CD4-positive, alpha-beta T cell treated with Interleukin-4 for 4 hours (primary cell): ENCODE measurements around the gene KRTAP19-3.
"Not testable (repeated sequence)": the region's sequence is repeated elsewhere in the genome, so short reads cannot be mapped to it uniquely, and the experiment has no call there.

ENCODE experiments used
- DNase-seq: peaks from one replicate; pipeline ENCODE4 v3.0.0-alpha.2; 2020

Gene KRTAP19-3

GRCh38 chr21:30491963-30492428 is at the start of gene KRTAP19-3:
KRTAP19-3 (minus strand) TSS chr21:30492013; CDS start chr21:30491957, 56 bp downstream.
- no peak for DNase-seq

- DNase-seq: no peak
Observed at GRCh38 chr21:30518876-30519275, 27.1 kb upstream of the KRTAP19-3 start.

- no peak for DNase-seq
Observed at GRCh38 chr21:30515681-30516080, 23.9 kb upstream of the KRTAP19-3 start.

GRCh38 chr21:30505621-30506205 is 13.9 kb upstream of the KRTAP19-3 start:
- DNase-seq: not testable (repeated sequence)

- DNase-seq: no peak
Observed at GRCh38 chr21:30502041-30502440, 10.2 kb upstream of the KRTAP19-3 start, which contains the start of gene KRTAP19-5. KRTAP19-5 (minus strand) TSS chr21:30502141; CDS start chr21:30502090, 51 bp downstream.

DNA sequence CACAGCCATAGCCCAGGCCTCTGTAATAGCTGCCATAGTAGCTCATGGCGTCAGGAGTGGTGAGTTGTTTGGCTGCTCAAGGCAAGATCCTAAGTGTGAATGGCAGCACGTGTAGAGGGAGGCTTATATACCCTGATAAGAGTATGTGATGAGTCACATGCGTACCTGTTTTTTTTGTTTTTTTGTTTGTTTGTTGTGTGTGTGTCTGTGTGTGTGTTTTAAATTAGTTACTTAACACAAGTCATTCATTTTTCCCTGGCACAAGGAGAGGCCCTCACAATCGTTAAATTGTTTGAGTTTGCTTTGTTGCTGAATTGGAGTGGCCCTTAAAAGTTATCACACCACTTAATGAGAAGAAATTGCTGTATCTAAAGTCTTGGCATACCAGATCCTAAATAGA is 5.3 kb upstream of the KRTAP19-3 start, which contains the start of gene KRTAP19-4:
KRTAP19-4 (minus strand) TSS at position 101 of the 400 bp plus-strand sequence; CDS start at position 46, 55 bp downstream.
- DNase-seq: no peak

DNA sequence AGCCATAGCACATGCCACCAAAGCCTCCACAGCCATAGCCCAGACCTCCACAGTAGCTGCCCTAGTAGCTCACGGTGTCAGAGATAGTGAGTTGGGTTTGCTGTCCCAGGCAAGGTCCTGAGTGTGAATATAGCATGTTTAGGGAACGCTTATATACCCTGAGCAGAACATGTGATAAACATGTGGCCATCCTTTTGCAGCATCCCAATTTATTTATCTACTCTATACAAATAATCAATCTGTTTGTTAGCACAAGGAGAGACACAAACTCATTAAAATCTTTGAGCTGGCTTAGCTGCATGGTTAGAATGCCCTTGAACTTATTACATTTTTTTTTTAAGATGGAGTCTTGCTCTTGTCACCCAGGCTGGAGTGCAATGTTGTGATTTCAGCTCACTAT is 4.5 kb downstream of the KRTAP19-3 start, which contains the start of gene KRTAP19-2:
KRTAP19-2 (minus strand) TSS at position 101 of the 400 bp plus-strand sequence; CDS start at position 13, 88 bp downstream.
- DNase-seq: no peak

DNA sequence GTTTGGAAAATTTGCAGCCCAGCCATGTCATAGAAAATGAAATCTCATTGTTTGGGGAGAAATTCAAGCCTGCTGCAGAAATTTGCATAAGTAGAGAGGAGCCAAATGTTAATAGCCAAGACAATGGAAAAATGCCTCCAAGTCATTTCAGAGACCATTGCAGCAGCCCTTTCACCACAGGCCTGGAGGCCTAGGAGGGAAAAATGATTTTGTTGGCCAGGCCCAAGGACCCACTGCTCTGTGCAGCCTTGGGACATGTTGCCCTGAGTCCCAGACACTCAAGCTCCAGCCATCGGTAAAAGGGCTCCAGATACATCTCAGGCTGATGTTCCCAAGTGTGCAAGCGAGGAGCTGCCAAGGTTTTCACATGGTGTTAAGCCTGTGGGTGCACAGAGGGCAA is 5.6 kb downstream of the KRTAP19-3 start:
- no peak for DNase-seq

- DNase-seq: no peak
Observed at GRCh38 chr21:30482130-30482529, 9.7 kb downstream of the KRTAP19-3 start.

DNA sequence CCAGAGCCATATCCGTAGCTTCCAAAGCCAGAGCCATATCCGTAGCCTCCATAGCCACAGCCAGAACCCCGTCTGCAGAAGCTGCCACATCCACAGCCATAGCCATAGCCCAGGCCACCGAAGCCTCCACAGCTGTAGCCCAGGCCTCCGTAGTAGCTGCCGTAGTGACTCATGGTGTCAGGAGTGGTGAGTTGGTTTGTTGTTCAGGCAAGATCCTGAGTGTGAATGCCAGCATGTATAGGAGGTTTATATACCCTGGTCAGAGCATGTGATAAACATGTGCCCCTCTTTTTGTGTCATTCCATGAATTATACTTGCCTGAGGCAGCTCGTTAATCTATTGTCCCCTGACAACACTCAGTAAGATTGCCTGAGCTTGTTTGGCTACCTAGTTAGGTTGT is 11.7 kb downstream of the KRTAP19-3 start, which contains the start of gene KRTAP19-1:
KRTAP19-1 (minus strand) TSS at position 223 of the 400 bp plus-strand sequence; CDS start at position 173, 50 bp downstream.
- DNase-seq: no peak

DNA sequence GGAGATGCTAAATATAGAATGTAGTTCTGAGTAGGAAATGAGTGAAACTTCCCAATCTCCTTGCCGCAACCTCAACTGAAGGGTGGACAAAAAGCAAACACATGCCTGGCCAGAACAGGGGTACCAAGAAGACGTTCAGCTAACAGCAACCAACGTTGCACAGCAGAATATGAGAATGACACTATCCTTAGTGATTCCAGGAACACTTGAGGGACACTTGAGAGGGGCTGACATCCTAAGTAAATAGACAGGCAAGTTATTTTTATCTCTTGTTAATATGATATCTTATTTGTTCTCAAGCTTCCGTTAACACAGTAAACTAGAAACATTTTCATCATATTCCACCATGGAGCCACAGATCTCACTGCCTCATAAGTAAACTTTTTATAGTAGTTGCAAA is 12.6 kb downstream of the KRTAP19-3 start:
- no peak for DNase-seq

GRCh38 chr21:30478004-30478403 is 13.8 kb downstream of the KRTAP19-3 start:
- DNase-seq: no peak

DNA sequence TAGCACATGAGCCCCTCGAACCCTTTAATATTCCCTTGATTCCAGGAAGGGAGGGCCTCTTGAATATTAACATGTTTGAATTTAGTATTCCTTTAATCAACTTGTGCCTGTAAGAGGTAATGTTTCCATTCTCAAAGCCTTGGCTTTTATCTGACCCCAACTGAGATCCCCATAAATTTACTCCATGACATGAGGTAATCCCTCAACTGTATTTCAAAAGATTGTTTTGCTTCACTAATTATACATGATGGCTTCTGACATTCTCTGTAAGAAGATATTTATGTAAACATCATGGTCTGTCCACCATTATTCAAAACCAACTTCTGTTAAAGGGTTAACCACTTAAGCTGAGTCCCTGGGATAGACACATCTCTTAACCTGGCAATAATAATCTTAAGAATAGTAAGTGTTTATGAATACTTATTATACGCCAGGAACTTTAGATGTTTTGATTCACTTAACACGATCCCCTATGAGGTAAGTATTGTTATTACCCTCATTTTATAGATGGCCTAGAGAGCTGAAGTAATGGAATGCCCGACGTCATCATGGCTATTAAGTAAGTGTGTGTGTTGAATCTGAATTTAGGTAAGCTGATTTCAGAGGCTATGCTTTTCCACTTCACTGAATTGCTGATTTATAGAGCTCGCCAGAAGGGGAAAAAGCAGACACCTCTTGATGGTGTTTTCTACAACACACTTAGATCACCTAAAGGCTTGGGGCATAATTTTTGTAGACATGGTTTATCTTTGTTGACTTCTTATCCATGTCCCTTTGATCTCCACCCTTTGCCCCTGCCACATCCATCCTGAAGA is 22.7 kb downstream of the KRTAP19-3 start:
- DNase-seq: no peak

- no peak for DNase-seq
Observed at GRCh38 chr21:30463713-30464112, 28.1 kb downstream of the KRTAP19-3 start.

DNA sequence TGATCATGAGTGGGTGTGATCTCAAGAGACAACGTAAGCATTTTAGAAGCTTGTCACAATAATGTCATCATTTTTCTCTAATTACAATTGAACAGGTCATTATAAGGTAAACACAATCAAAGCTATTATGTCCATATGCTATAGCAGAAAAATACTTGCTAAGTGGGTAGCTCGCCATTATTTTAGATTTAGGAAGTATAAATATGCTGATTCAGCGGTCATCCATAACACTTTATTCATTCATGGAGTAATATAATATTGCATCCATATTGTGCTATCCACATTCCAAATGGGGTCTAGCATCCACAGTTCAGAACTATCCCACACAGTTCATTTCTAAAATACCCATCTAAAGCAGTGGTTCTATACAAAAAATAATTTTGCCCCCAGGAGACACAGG is 43.3 kb downstream of the KRTAP19-3 start:
- no peak for DNase-seq

GRCh38 chr21:30447056-30447455 is 44.8 kb downstream of the KRTAP19-3 start:
- no peak for DNase-seq

DNA sequence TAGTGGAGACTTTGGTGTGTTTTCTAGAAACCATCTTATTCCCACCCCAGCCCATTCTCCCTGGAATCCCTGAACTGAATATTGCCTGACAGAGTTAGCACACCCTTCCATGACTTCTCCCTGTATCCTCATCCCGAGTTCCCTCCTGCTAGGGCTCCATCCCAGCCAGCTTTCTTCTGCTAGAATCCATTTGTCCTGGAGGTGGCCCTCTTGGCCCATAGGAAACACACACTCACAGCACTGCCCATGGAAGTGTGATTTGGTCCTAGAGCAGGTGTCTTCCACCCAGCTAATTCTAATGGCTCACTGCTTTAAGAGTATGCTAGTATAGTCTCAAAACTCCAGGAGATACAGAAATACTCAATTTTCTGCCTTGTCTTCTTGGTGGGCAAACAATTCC is 47.6 kb downstream of the KRTAP19-3 start:
- DNase-seq: no peak

DNA sequence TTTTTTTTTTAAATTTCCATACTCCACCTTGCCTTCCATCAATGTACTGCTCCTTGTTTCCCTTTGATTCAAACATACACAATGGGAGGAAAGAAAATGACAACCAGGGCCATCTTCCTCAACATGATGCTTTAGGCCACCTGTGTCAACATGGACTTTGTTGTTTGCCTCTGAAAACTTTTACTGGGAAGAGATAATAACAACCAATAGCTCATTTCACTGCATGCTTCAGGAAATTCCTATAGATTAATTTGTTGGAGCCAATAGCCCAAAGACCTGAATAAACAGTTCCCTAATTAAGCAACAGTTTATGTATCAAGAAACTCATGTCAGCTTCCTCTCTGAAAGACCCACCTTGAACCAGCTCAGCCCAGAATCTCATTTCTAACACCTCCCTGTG is 48.6 kb downstream of the KRTAP19-3 start:
- DNase-seq: no peak
